HG03135 (cell line): ENCODE measurements around the gene TRIM28.
"Not testable (repeated sequence)": the region's sequence is repeated elsewhere in the genome, so short reads cannot be mapped to it uniquely, and the experiment has no call there.

Experiments used
- ATAC-seq: cut with Tn5 transposase; IDR thresholded peaks from one replicate; pipeline ENCODE4 v1.9.1; 2021; ENCODE audit warnings: mild to moderate bottlenecking, moderate library complexity; ENCODE audit not compliant: unreplicated experiment

Gene TRIM28

GRCh38 chr19:58573658-58574164 lies 29.8 kb downstream of the TRIM28 start:
- no peak for ATAC-seq

- ATAC-seq = peak; percentile 34
These were observed 31.5 kb downstream of the TRIM28 start for GRCh38 chr19:58575183-58576041.

GRCh38 chr19:58577581-58577980 lies 33.7 kb downstream of the TRIM28 start:
- ATAC-seq = not testable (repeated sequence)

- no peak for ATAC-seq
These were observed 34.4 kb downstream of the TRIM28 start for GRCh38 chr19:58578012-58578925.

- no peak for ATAC-seq
These were observed 35.7 kb downstream of the TRIM28 start for GRCh38 chr19:58579473-58580142.

- ATAC-seq = no peak
These were observed 37.6 kb downstream of the TRIM28 start for GRCh38 chr19:58581227-58582141.

- no peak for ATAC-seq
These were observed 39.1 kb downstream of the TRIM28 start for GRCh38 chr19:58582985-58583384.

GRCh38 chr19:58584498-58585441 lies 40.9 kb downstream of the TRIM28 start:
- ATAC-seq = no peak

GRCh38 chr19:58585442-58586132 lies 41.7 kb downstream of the TRIM28 start:
- ATAC-seq = no peak

- ATAC-seq = no peak
These were observed 42.4 kb downstream of the TRIM28 start for GRCh38 chr19:58586133-58586765.
